ENCODE data around the gene IL19. TPM values are rescaled to one million over a fixed set of nuclear protein-coding genes. Genes with fewer than 3 reads are reported as not detected.

The IL19 gene
- total RNA-seq, 2 experiments from 2014 or later: not detected

DNA sequence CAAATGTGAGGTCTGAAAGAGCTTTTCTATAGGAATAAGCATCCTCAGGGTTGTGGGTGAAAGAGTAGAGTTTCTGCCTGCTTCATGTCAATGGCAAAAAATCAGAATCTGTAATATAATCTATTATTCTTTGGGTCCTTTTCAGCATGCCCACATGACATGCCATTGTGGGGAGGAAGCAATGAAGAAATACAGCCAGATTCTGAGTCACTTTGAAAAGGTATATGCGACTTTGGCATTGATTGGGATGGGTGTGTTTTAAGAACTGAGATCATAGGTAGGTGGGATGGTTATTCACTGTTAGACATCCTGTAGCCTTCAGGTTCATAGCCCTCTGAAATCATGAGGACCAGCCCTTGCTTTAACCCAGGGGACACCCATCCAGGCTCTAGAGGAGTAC lies 96.7 kb downstream of the IL19 start:
- H3K4me1 ChIP-seq (ENCODE audit: insufficient read depth, low read length, poor library complexity, severe bottlenecking): no peaks in the 10 kb centered on the region
- no peaks in the 10 kb centered on the region for H4K20me1 ChIP-seq (ENCODE audit: insufficient read depth, low read length)
- H3K4me3 ChIP-seq (ENCODE audit: low read depth, low read length, poor library complexity, severe bottlenecking): no peak overlapping the region
- no peaks in the 10 kb centered on the region for H3K9me2 ChIP-seq (ENCODE audit: insufficient read depth, low read length)
- POLR2A ChIA-PET: no interaction called here
- H3K4me2 ChIP-seq (ENCODE audit: low read length): no peak overlapping the region
- H3K36me3 ChIP-seq (ENCODE audit: insufficient read depth, low read length): no peaks in the 10 kb centered on the region
- H3K9me3 ChIP-seq (ENCODE audit: low read length): no peaks in the 10 kb centered on the region
- no peak for DNase-seq (ENCODE audit: low spot score)
- no peak overlapping the region for H3K27ac ChIP-seq (ENCODE audit: low read depth, low read length, poor library complexity, severe bottlenecking)
- no TSS peak for BruUV-seq (replicated peaks)
- no peaks in the 10 kb centered on the region for H3K79me2 ChIP-seq (ENCODE audit: insufficient read depth, low read depth, low read length)
- CTCF ChIA-PET (ENCODE audit: unreplicated experiment): no interaction called here
- intact Hi-C loops (cut with micrococcal nuclease; ENCODE audit: unreplicated experiment): loop anchor here (5.0 kb wide), 2 partner anchors 45 to 115 kb away; no protein-coding TSS in a partner anchor
- TF ChIP-seq, protein P1, sequence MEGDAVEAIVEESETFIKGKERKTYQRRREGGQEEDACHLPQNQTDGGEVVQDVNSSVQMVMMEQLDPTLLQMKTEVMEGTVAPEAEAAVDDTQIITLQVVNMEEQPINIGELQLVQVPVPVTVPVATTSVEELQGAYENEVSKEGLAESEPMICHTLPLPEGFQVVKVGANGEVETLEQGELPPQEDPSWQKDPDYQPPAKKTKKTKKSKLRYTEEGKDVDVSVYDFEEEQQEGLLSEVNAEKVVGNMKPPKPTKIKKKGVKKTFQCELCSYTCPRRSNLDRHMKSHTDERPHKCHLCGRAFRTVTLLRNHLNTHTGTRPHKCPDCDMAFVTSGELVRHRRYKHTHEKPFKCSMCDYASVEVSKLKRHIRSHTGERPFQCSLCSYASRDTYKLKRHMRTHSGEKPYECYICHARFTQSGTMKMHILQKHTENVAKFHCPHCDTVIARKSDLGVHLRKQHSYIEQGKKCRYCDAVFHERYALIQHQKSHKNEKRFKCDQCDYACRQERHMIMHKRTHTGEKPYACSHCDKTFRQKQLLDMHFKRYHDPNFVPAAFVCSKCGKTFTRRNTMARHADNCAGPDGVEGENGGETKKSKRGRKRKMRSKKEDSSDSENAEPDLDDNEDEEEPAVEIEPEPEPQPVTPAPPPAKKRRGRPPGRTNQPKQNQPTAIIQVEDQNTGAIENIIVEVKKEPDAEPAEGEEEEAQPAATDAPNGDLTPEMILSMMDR (conservative IDR thresholded peaks at IDR 0.05; ENCODE audit: low read length): no peak
- no peak for TF ChIP-seq EZH2phosphoT487 (IDR thresholded peaks at IDR 0.05; ENCODE audit: borderline replicate concordance, low read depth, low read length)
- H2AFZ ChIP-seq (ENCODE audit: low read length): no peak overlapping the region

GRCh38 chr1:206867716-206868115 lies 97.1 kb downstream of the IL19 start:
- no peak for DNase-seq (ENCODE audit: low spot score)

DNA sequence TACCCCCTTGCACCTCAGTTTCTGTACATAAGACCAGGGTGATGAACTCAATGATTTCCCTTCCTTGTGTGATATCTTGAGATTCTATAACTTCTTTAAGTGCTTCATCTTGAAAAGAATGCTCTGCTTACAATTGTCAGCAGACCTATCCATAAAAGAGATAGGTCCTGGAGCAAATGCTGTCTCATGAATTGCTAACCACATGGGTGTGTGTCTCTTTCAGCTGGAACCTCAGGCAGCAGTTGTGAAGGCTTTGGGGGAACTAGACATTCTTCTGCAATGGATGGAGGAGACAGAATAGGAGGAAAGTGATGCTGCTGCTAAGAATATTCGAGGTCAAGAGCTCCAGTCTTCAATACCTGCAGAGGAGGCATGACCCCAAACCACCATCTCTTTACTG lies 97.7 kb downstream of the IL19 start:
- no peak for DNase-seq (ENCODE audit: low spot score)
- Histone ChIP-seq H4K20me1 (ENCODE audit: insufficient read depth, low read length) (no peaks in the 10 kb centered on the region), H3K9me3 (ENCODE audit: low read length) (no peaks in the 10 kb centered on the region), H3K9me2 (ENCODE audit: insufficient read depth, low read length) (no peaks in the 10 kb centered on the region), H3K4me3 (ENCODE audit: low read depth, low read length, poor library complexity, severe bottlenecking) (no peak overlapping the region), H2AFZ (ENCODE audit: low read length) (no peak overlapping the region), H3K4me1 (ENCODE audit: insufficient read depth, low read length, poor library complexity, severe bottlenecking) (no peaks in the 10 kb centered on the region), H3K36me3 (ENCODE audit: insufficient read depth, low read length) (no peaks in the 10 kb centered on the region), H3K27ac (ENCODE audit: low read depth, low read length, poor library complexity, severe bottlenecking) (no peak overlapping the region), H3K79me2 (ENCODE audit: insufficient read depth, low read depth, low read length) (no peaks in the 10 kb centered on the region), H3K4me2 (ENCODE audit: low read length) (no peak overlapping the region)
- BruUV-seq (replicated peaks): no TSS peak
- intact Hi-C loops (cut with micrococcal nuclease; ENCODE audit: unreplicated experiment): loop anchor here (5.0 kb wide), 2 partner anchors 44 to 114 kb away; no protein-coding TSS in a partner anchor
- ChIA-PET CTCF (ENCODE audit: unreplicated experiment) (no interaction called here), POLR2A (no interaction called here)
- no peak for TF ChIP-seq EZH2phosphoT487 (IDR thresholded peaks at IDR 0.05; ENCODE audit: borderline replicate concordance, low read depth, low read length)
- TF ChIP-seq, protein P1 (conservative IDR thresholded peaks at IDR 0.05; ENCODE audit: low read length): no peak

More at GRCh38 chr1:206867716-206868115, 97.1 kb downstream of the IL19 start:
- no TSS peak for BruUV-seq (replicated peaks)
- Histone ChIP-seq H3K9me2 (ENCODE audit: insufficient read depth, low read length) (no peaks in the 10 kb centered on the region), H3K79me2 (ENCODE audit: insufficient read depth, low read depth, low read length) (no peaks in the 10 kb centered on the region), H3K4me1 (ENCODE audit: insufficient read depth, low read length, poor library complexity, severe bottlenecking) (no peaks in the 10 kb centered on the region), H3K9me3 (ENCODE audit: low read length) (no peaks in the 10 kb centered on the region), H2AFZ (ENCODE audit: low read length) (no peak overlapping the region), H3K4me3 (ENCODE audit: low read depth, low read length, poor library complexity, severe bottlenecking) (no peak overlapping the region), H3K4me2 (ENCODE audit: low read length) (no peak overlapping the region), H3K36me3 (ENCODE audit: insufficient read depth, low read length) (no peaks in the 10 kb centered on the region), H4K20me1 (ENCODE audit: insufficient read depth, low read length) (no peaks in the 10 kb centered on the region), H3K27ac (ENCODE audit: low read depth, low read length, poor library complexity, severe bottlenecking) (no peak overlapping the region)
- CTCF ChIA-PET (ENCODE audit: unreplicated experiment): no interaction called here
- POLR2A ChIA-PET: no interaction called here
- no peak for TF ChIP-seq EZH2phosphoT487 (IDR thresholded peaks at IDR 0.05; ENCODE audit: borderline replicate concordance, low read depth, low read length)
- TF ChIP-seq, protein P1 (conservative IDR thresholded peaks at IDR 0.05; ENCODE audit: low read length): no peak
- intact Hi-C loops (cut with micrococcal nuclease; ENCODE audit: unreplicated experiment): loop anchor here (5.0 kb wide), 2 partner anchors 45 to 115 kb away; no protein-coding TSS in a partner anchor

All from OCI-LY7 (cell line).